Activated naive CD8-positive, alpha-beta T cell treated with anti-CD3 and anti-CD28 coated beads for 36 hours (primary cell): ENCODE measurements around the gene CADM1. TPM values are rescaled to one million over a fixed set of nuclear protein-coding genes. Genes with fewer than 3 reads are reported as not detected.

Source experiments
- DNase-seq: peaks from one replicate; pipeline ENCODE4 v3.0.0; 2021
- H3K27ac Mint-ChIP-seq: one replicate; pipeline ENCODE4 v1.8.0; 2022; ENCODE audit warnings: mild to moderate bottlenecking, moderate library complexity, mixed read lengths
- H3K27me3 Mint-ChIP-seq: one replicate; pipeline ENCODE4 v1.8.0; 2022; ENCODE audit warnings: mild to moderate bottlenecking, mixed read lengths
- H3K36me3 Mint-ChIP-seq: one replicate; pipeline ENCODE4 v1.8.0; 2021; ENCODE audit warnings: mild to moderate bottlenecking, mixed read lengths
- H3K4me1 Mint-ChIP-seq: one replicate; pipeline ENCODE4 v1.8.0; 2021; ENCODE audit warnings: mixed read lengths
- H3K4me3 Mint-ChIP-seq: one replicate; pipeline ENCODE4 v1.8.0; 2022; ENCODE audit warnings: mild to moderate bottlenecking, moderate library complexity, mixed read lengths
- H3K9me3 Mint-ChIP-seq: one replicate; pipeline ENCODE4 v1.8.0; 2022; ENCODE audit warnings: mixed read lengths
- total RNA-seq, 2 experiments: library from RNA; stranded (reverse); gene quantifications; one replicate each; pipeline ENCODE4 v1.2.3, GENCODE V29; 2021

Gene CADM1
- total RNA-seq, 2 experiments from 2014 or later, result not detected

GRCh38 chr11:115124786-115125185 is 379.4 kb downstream of the CADM1 start:
- no peak for DNase-seq
- no peak overlapping the region for H3K4me3 Mint-ChIP-seq
- no peak overlapping the region for H3K27ac Mint-ChIP-seq
- no peaks in the 10 kb centered on the region for H3K4me1 Mint-ChIP-seq
- H3K9me3 Mint-ChIP-seq, result no peaks in the 10 kb centered on the region
- no peaks in the 10 kb centered on the region for H3K27me3 Mint-ChIP-seq
- H3K36me3 Mint-ChIP-seq, result no peaks in the 10 kb centered on the region

GRCh38 chr11:115123641-115124040 is 380.6 kb downstream of the CADM1 start:
- H3K27me3 Mint-ChIP-seq, result no peaks in the 10 kb centered on the region
- H3K4me3 Mint-ChIP-seq, result no peak overlapping the region
- no peaks in the 10 kb centered on the region for H3K36me3 Mint-ChIP-seq
- H3K27ac Mint-ChIP-seq, result no peak overlapping the region
- H3K9me3 Mint-ChIP-seq, result no peaks in the 10 kb centered on the region
- H3K4me1 Mint-ChIP-seq, result no peaks in the 10 kb centered on the region
- DNase-seq, result no peak

- H3K9me3 Mint-ChIP-seq, result no peaks in the 10 kb centered on the region
- no peaks in the 10 kb centered on the region for H3K27me3 Mint-ChIP-seq
- no peaks in the 10 kb centered on the region for H3K4me1 Mint-ChIP-seq
- H3K4me3 Mint-ChIP-seq, result no peak overlapping the region
- no peak overlapping the region for H3K27ac Mint-ChIP-seq
- no peak for DNase-seq
- H3K36me3 Mint-ChIP-seq, result no peaks in the 10 kb centered on the region
Observed at GRCh38 chr11:115122274-115122673, 381.9 kb downstream of the CADM1 start.
